ENCODE measurements around the gene TIMM13. TPM values are rescaled to one million over a fixed set of nuclear protein-coding genes. Genes with fewer than 3 reads are reported as not detected.

The TIMM13 gene
- total and polyA plus RNA-seq, 9 of the 15 experiments (the other 6 are each of a cell fraction or from before 2014, with no cell fraction given), result 17.6 to 215 (median 71.8) TPM

- TF ChIP-seq NFIC (IDR thresholded peaks at IDR 0.05), result 0 out of 2 replicates have a peak, but pooled peaks have one; percentile 27
- TF ChIP-seq SAP30 (IDR thresholded peaks at IDR 0.05; ENCODE audit: borderline replicate concordance, insufficient read depth, low read depth, low read length, poor library complexity, severe bottlenecking), result peak; percentile 53
- no peak for TF ChIP-seq ZNF57 (CRISPR knock-in tag; IDR thresholded peaks at IDR 0.05)
- peak; percentile 97 for TF ChIP-seq CHD4 (IDR thresholded peaks at IDR 0.05; ENCODE audit: insufficient read depth, insufficient replicate concordance, low read depth, low read length, poor library complexity, severe bottlenecking)
- TF ChIP-seq RBM15 (IDR thresholded peaks at IDR 0.05; ENCODE audit: insufficient read depth, low read length), result no peak
- TF ChIP-seq ZNF124 (CRISPR knock-in tag; IDR thresholded peaks at IDR 0.05), result no peak
- TF ChIP-seq PHF20 (IDR thresholded peaks at IDR 0.05; ENCODE audit: partially characterized antibody), result peak; percentile 75
- no peak for TF ChIP-seq NFYB (IDR thresholded peaks at IDR 0.05; ENCODE audit: extremely low read depth, insufficient read length)
- no peak for TF ChIP-seq ZNF407 (IDR thresholded peaks at IDR 0.05; ENCODE audit: low read depth)
- no peak for TF ChIP-seq MBD2 (IDR thresholded peaks at IDR 0.05; ENCODE audit: borderline replicate concordance, low read depth)
- TF ChIP-seq, protein P1, sequence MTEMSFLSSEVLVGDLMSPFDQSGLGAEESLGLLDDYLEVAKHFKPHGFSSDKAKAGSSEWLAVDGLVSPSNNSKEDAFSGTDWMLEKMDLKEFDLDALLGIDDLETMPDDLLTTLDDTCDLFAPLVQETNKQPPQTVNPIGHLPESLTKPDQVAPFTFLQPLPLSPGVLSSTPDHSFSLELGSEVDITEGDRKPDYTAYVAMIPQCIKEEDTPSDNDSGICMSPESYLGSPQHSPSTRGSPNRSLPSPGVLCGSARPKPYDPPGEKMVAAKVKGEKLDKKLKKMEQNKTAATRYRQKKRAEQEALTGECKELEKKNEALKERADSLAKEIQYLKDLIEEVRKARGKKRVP (CRISPR knock-in tag; IDR thresholded peaks at IDR 0.05), result no peak
- TF ChIP-seq CEBPG (CRISPR knock-in tag; IDR thresholded peaks at IDR 0.05), result no peak
- no peak for TF ChIP-seq CEBPG (tag; conservative IDR thresholded peaks at IDR 0.05 in 1 of 2, IDR thresholded peaks at IDR 0.05 in 1 of 2)
- no peak for TF ChIP-seq ATF2 (CRISPR knock-in tag; IDR thresholded peaks at IDR 0.05)
Measured at GRCh38 chr19:2475018-2475701, 47.8 kb upstream of the TIMM13 start (continued).

All from K562 (cell line).